Activated CD8-positive, alpha-beta T cell treated with anti-CD3 and anti-CD28 coated beads, Interleukin-2, amount 10 ng/mL, durations not matched to agents 7 days and 5 days (primary cell): ENCODE measurements around the gene SUN5. TPM values are rescaled to one million over a fixed set of nuclear protein-coding genes. Genes with fewer than 3 reads are reported as not detected.

Experiments
- ATAC-seq: fragments of 150-1000 bp; cut with Tn5 transposase; one replicate; pipeline ENCODE4 v1.10.0; 2021; ENCODE audit warnings: moderate library complexity
- CTCF ChIA-PET: fragments of 350-600 bp; sonication (Branson Sonifier 250); formaldehyde crosslinking; loops from one replicate; lab custom pipeline; 2021; ENCODE audit warnings: antibody characterized with exemption; lab: Charles Lee
- POLR2A ChIA-PET: fragments of 350-600 bp; sonication (Branson Sonifier 250); formaldehyde crosslinking; loops from one replicate; lab custom pipeline; 2021; ENCODE audit warnings: antibody characterized with exemption; lab: Charles Lee
- DNase-seq: peaks from one replicate; pipeline ENCODE4 v3.0.0-alpha.2; 2020
- H3K27ac Mint-ChIP-seq: one replicate; pipeline ENCODE4 v1.8.0; 2021; ENCODE audit warnings: mild to moderate bottlenecking, mixed read lengths
- H3K27me3 Mint-ChIP-seq: one replicate; pipeline ENCODE4 v1.8.0; 2021; ENCODE audit warnings: low read depth, mixed read lengths
- H3K36me3 Mint-ChIP-seq: one replicate; pipeline ENCODE4 v1.8.0; 2021; ENCODE audit warnings: low read depth, mixed read lengths
- H3K4me1 Mint-ChIP-seq: one replicate; pipeline ENCODE4 v1.8.0; 2021; ENCODE audit warnings: low read depth, mixed read lengths
- H3K4me3 Mint-ChIP-seq: one replicate; pipeline ENCODE4 v1.8.0; 2021; ENCODE audit warnings: mild to moderate bottlenecking, mixed read lengths
- H3K9me3 Mint-ChIP-seq: one replicate; pipeline ENCODE4 v1.8.0; 2022; ENCODE audit warnings: mixed read lengths; ENCODE audit not compliant: insufficient read depth
- total RNA-seq, 2 experiments: library from RNA; stranded (reverse); gene quantifications; one replicate each; pipeline ENCODE4 v1.2.3, GENCODE V29; 2021

The SUN5 gene
- total RNA-seq, 2 experiments from 2014 or later, result not detected

GRCh38 chr20:32986331-32986966 is 17.8 kb downstream of the SUN5 start:
- ChIA-PET POLR2A (interaction anchor here (0.9 to 1.4 kb wide), 2 partner anchors 13 to 20 kb away, joined by 3 read pairs; no protein-coding TSS in a partner anchor), CTCF (interaction anchor here (1.0 to 1.5 kb wide), 4 partner anchors 9 to 18 kb away, joined by 3 to 5 read pairs (median 4); partner anchors contain the start of gene SUN5)
- ATAC-seq (no peak), DNase-seq (no peak)
- Mint-ChIP-seq H3K4me3 (no peak overlapping the region), H3K27me3 (no peaks in the 10 kb centered on the region), H3K9me3 (no peaks in the 10 kb centered on the region), H3K27ac (no peak overlapping the region), H3K4me1 (peaks cover 7% of the 10 kb centered on the region), H3K36me3 (no peaks in the 10 kb centered on the region)

GRCh38 chr20:32985596-32985995 is 18.6 kb downstream of the SUN5 start:
- Mint-ChIP-seq H3K9me3 (no peaks in the 10 kb centered on the region), H3K36me3 (no peaks in the 10 kb centered on the region), H3K4me3 (no peak overlapping the region), H3K27ac (no peak overlapping the region), H3K27me3 (no peaks in the 10 kb centered on the region), H3K4me1 (peaks cover 2% of the 10 kb centered on the region)
- POLR2A ChIA-PET, result interaction anchor here (0.6 to 1.4 kb wide), 2 partner anchors 19 to 183 kb away, joined by 3 read pairs; no protein-coding TSS in a partner anchor
- CTCF ChIA-PET, result interaction anchor here (1.0 to 2.0 kb wide), 4 partner anchors 10 to 40 kb away, joined by 3 to 8 read pairs (median 4); partner anchors contain the start of gene SUN5
- ATAC-seq (no peak), DNase-seq (no peak)

GRCh38 chr20:32984631-32985354 is 19.4 kb downstream of the SUN5 start:
- ChIA-PET POLR2A (interaction anchor here (1.2 to 2.1 kb wide), 2 partner anchors 12 to 39 kb away, joined by 4 to 10 read pairs; no protein-coding TSS in a partner anchor), CTCF (interaction anchor here (1.7 to 2.0 kb wide), 2 partner anchors 11 to 39 kb away, joined by 3 to 8 read pairs; no protein-coding TSS in a partner anchor)
- Mint-ChIP-seq H3K36me3 (no peaks in the 10 kb centered on the region), H3K9me3 (no peaks in the 10 kb centered on the region), H3K4me3 (no peak overlapping the region), H3K27me3 (no peaks in the 10 kb centered on the region), H3K4me1 (peaks cover 2% of the 10 kb centered on the region), H3K27ac (no peak overlapping the region)
- no peak for ATAC-seq
- DNase-seq, result no peak

GRCh38 chr20:32984196-32984595 is 20.0 kb downstream of the SUN5 start:
- Mint-ChIP-seq H3K36me3 (no peaks in the 10 kb centered on the region), H3K27me3 (no peaks in the 10 kb centered on the region), H3K4me3 (no peak overlapping the region), H3K4me1 (peaks cover 2% of the 10 kb centered on the region), H3K27ac (no peak overlapping the region), H3K9me3 (no peaks in the 10 kb centered on the region)
- ChIA-PET CTCF (interaction anchor here (1.0 to 2.0 kb wide), 3 partner anchors 12 to 38 kb away, joined by 3 to 8 read pairs (median 4); no protein-coding TSS in a partner anchor), POLR2A (interaction anchor here (1.2 to 2.1 kb wide), 2 partner anchors 12 to 38 kb away, joined by 4 to 10 read pairs; no protein-coding TSS in a partner anchor)
- ATAC-seq (no peak), DNase-seq (no peak)

GRCh38 chr20:32983459-32984112 is 20.6 kb downstream of the SUN5 start:
- Mint-ChIP-seq H3K9me3 (no peaks in the 10 kb centered on the region), H3K4me3 (no peak overlapping the region), H3K27me3 (no peaks in the 10 kb centered on the region), H3K4me1 (peaks cover 2% of the 10 kb centered on the region), H3K36me3 (no peaks in the 10 kb centered on the region), H3K27ac (no peak overlapping the region)
- ATAC-seq (no peak), DNase-seq (no peak)
- ChIA-PET CTCF (interaction anchor here (1.0 to 2.0 kb wide), 3 partner anchors 12 to 38 kb away, joined by 3 to 8 read pairs (median 4); no protein-coding TSS in a partner anchor), POLR2A (interaction anchor here (1.2 to 2.1 kb wide), 2 partner anchors 11 to 38 kb away, joined by 4 to 10 read pairs; no protein-coding TSS in a partner anchor)

GRCh38 chr20:32982617-32983458 is 21.4 kb downstream of the SUN5 start:
- H3K27me3 Mint-ChIP-seq, result no peaks in the 10 kb centered on the region

GRCh38 chr20:32980990-32981389 is 23.2 kb downstream of the SUN5 start:
- Mint-ChIP-seq H3K27me3 (no peaks in the 10 kb centered on the region), H3K27ac (no peak overlapping the region), H3K4me1 (peaks cover 12% of the 10 kb centered on the region), H3K9me3 (peaks cover 14% of the 10 kb centered on the region), H3K36me3 (peaks cover 9% of the 10 kb centered on the region), H3K4me3 (no peak overlapping the region)
- POLR2A ChIA-PET, result interaction anchor here (1.3 kb wide), 1 partner anchor 9 kb away, joined by 3 read pairs; no protein-coding TSS in a partner anchor
- CTCF ChIA-PET, result interaction anchor here (1.2 to 1.3 kb wide), 2 partner anchors 13 to 35 kb away, joined by 3 to 4 read pairs; no protein-coding TSS in a partner anchor
- ATAC-seq (no peak), DNase-seq (no peak)

More at GRCh38 chr20:32982617-32983458, 21.4 kb downstream of the SUN5 start:
- Mint-ChIP-seq H3K4me3 (no peak overlapping the region), H3K27ac (no peak overlapping the region), H3K4me1 (peaks cover 2% of the 10 kb centered on the region), H3K9me3 (no peaks in the 10 kb centered on the region), H3K36me3 (no peaks in the 10 kb centered on the region)
- CTCF ChIA-PET, result interaction anchor here (1.1 kb wide), 1 partner anchor 11 kb away, joined by 3 read pairs; no protein-coding TSS in a partner anchor
- no peak for ATAC-seq
- no peak for DNase-seq
- POLR2A ChIA-PET, result interaction anchor here (2.1 kb wide), 1 partner anchor 10 kb away, joined by 10 read pairs; no protein-coding TSS in a partner anchor

- ATAC-seq, result no peak
- H3K4me1 Mint-ChIP-seq, result peaks cover 13% of the 10 kb centered on the region
- H3K27ac Mint-ChIP-seq, result no peak overlapping the region
- H3K4me3 Mint-ChIP-seq, result no peak overlapping the region
- peaks cover 12% of the 10 kb centered on the region for H3K36me3 Mint-ChIP-seq
- CTCF ChIA-PET, result no interaction called here
- DNase-seq, result no peak
- POLR2A ChIA-PET, result interaction anchor here (1.3 kb wide), 1 partner anchor 8 kb away, joined by 3 read pairs; no protein-coding TSS in a partner anchor
- H3K9me3 Mint-ChIP-seq, result peaks cover 20% of the 10 kb centered on the region
- no peaks in the 10 kb centered on the region for H3K27me3 Mint-ChIP-seq
These were observed 23.9 kb downstream of the SUN5 start for GRCh38 chr20:32980131-32980941.

- peaks cover 15% of the 10 kb centered on the region for H3K36me3 Mint-ChIP-seq
- ChIA-PET POLR2A (no interaction called here), CTCF (no interaction called here)
- DNase-seq, result no peak
- H3K4me1 Mint-ChIP-seq, result peaks cover 13% of the 10 kb centered on the region
- no peak overlapping the region for H3K27ac Mint-ChIP-seq
- H3K27me3 Mint-ChIP-seq, result no peaks in the 10 kb centered on the region
- no peak for ATAC-seq
- peaks cover 21% of the 10 kb centered on the region for H3K9me3 Mint-ChIP-seq
- H3K4me3 Mint-ChIP-seq, result no peak overlapping the region
These were observed 24.8 kb downstream of the SUN5 start for GRCh38 chr20:32979201-32979998.
